ENCODE measurements around the gene GABPB2. TPM values are rescaled to one million over a fixed set of nuclear protein-coding genes. Genes with fewer than 3 reads are reported as not detected.
A peak's percentile ranks its signal among the peaks of the same experiment; 100 is the strongest.

Gene GABPB2
- polyA plus RNA-seq, 1 of the 3 experiments (the other 2 are of a cell fraction) = 2.4 TPM

- TF ChIP-seq EP300 (IDR thresholded peaks at IDR 0.05; ENCODE audit: borderline replicate concordance in 1 of 2, low read depth in 1 of 2, low read length in 1 of 2) (peak; percentile 41 to 86; a peak in 3 of 4 replicates), REST (IDR thresholded peaks at IDR 0.05; ENCODE audit: low read depth, low read length) (no peak), NRF1 (IDR thresholded peaks at IDR 0.05; ENCODE audit: low read depth, low read length) (no peak), MAX (IDR thresholded peaks at IDR 0.05; ENCODE audit: low read depth) (peak; percentile 40; the same call in 1 of the 2 replicates), USF1 (IDR thresholded peaks at IDR 0.05; ENCODE audit: borderline replicate concordance, low read depth) (no peak), JUND (IDR thresholded peaks at IDR 0.05) (no peak)
These were observed 10.4 kb upstream of the GABPB2 start, which contains the start of gene MLLT11 (continued) for GRCh38 chr1:151060007-151060656.

- Histone ChIP-seq H3K79me2 (ENCODE audit: insufficient read depth) (peaks cover 100% of the 10 kb centered on the region), H3F3A (replicated peaks; ENCODE audit: insufficient read depth) (peaks cover 27% of the 10 kb centered on the region), H3K4me2 (peak overlapping the region; percentile 91), H3K4me1 (ENCODE audit: control insufficient read depth in 1 of 2, insufficient read depth in 2 of 2, low read depth in 1 of 2, low read length in 1 of 2) (peaks cover 21 to 32% of the 10 kb centered on the region in 2 experiments), H3K27me3 (ENCODE audit: insufficient read depth) (no peaks in the 10 kb centered on the region), H4K20me1 (ENCODE audit: insufficient read depth) (peaks cover 47% of the 10 kb centered on the region), H3K4me3 (ENCODE audit: low read depth in 2 of 2, low read length in 1 of 2) (peak overlapping the region; percentile 79 to 81), H3K27ac (ENCODE audit: low read depth in 2 of 2, low read length in 1 of 2) (peak overlapping the region; percentile 99), H2AFZ (ENCODE audit: low read depth) (peak overlapping the region; percentile 83), H3K9me2 (no peaks in the 10 kb centered on the region), H3K9me3 (no peaks in the 10 kb centered on the region), H3K36me3 (replicated peaks in 1 of 2; ENCODE audit: control insufficient read depth in 1 of 2, insufficient read depth in 2 of 2, low read length in 1 of 2) (peaks cover 10 to 19% of the 10 kb centered on the region in 2 experiments), H3K9ac (peak overlapping the region; percentile 93)
- ChIA-PET CTCF (interaction anchor here (1.0 to 7.4 kb wide), 9 partner anchors 11 to 88 kb away, joined by 3 to 67 read pairs (median 9); partner anchors contain the start of genes C1orf56, GABPB2 and MINDY1), POLR2A (interaction anchor here (0.9 to 2.0 kb wide), 4 partner anchors 10 to 81 kb away, joined by 3 to 9 read pairs (median 4); partner anchors contain the start of gene MINDY1)
- DNase-seq = peak; percentile 35
- TF ChIP-seq FOXM1 (IDR thresholded peaks at IDR 0.05; ENCODE audit: low read depth) (no peak), ELF1 (IDR thresholded peaks at IDR 0.05) (no peak), RAD21 (IDR thresholded peaks at IDR 0.05; ENCODE audit: low read length) (peak; percentile 15; the same call in 1 of the 2 replicates), MAX (IDR thresholded peaks at IDR 0.05; ENCODE audit: low read depth) (peak; percentile 51; the same call in 1 of the 2 replicates), GATA2 (CRISPR knock-in tag; IDR thresholded peaks at IDR 0.05) (0 out of 2 replicates have a peak, but pooled peaks have one; percentile 36), EP300 (IDR thresholded peaks at IDR 0.05; ENCODE audit: borderline replicate concordance in 1 of 2, low read depth in 1 of 2, low read length in 1 of 2) (no peak)
- WGBS (ENCODE audit: low lambda C conversion rate) = 3% methylated on average over 4 of the region's 4 CpGs
These were observed 9.7 kb upstream of the GABPB2 start for GRCh38 chr1:151060657-151061421.

Measured in SK-N-SH (cell line).